Stimulated activated memory B cell treated with anti-CD40 and anti-IgM and Interleukin-4, amounts not matched to agents 10 μg/mL and 1 μg/mL and 100 μg/mL, for 72 hours (primary cell): ENCODE measurements around the gene JMJD1C.
"Not testable (repeated sequence)": the region's sequence is repeated elsewhere in the genome, so short reads cannot be mapped to it uniquely, and the experiment has no call there.

Experiments
- ATAC-seq: fragments of 150-1000 bp; cut with Tn5 transposase; 2 replicates; pipeline ENCODE4 v1.10.0; 2021
- H3K27ac Mint-ChIP-seq: one replicate; pipeline ENCODE4 v1.8.0; 2022; ENCODE audit warnings: mild to moderate bottlenecking, mixed read lengths
- H3K27me3 Mint-ChIP-seq: one replicate; pipeline ENCODE4 v1.8.0; 2022; ENCODE audit warnings: mixed read lengths
- H3K36me3 Mint-ChIP-seq: one replicate; pipeline ENCODE4 v1.8.0; 2022; ENCODE audit warnings: mixed read lengths
- H3K4me1 Mint-ChIP-seq: one replicate; pipeline ENCODE4 v1.8.0; 2022; ENCODE audit warnings: mixed read lengths
- H3K4me3 Mint-ChIP-seq: one replicate; pipeline ENCODE4 v1.8.0; 2022; ENCODE audit warnings: mild to moderate bottlenecking, moderate library complexity, mixed read lengths
- H3K9me3 Mint-ChIP-seq: one replicate; pipeline ENCODE4 v1.8.0; 2022; ENCODE audit warnings: mixed read lengths

JMJD1C gene

GRCh38 chr10:63297941-63298340, 167.8 kb downstream of the JMJD1C start:
- Mint-ChIP-seq H3K27ac (no peak overlapping the region), H3K9me3 (no peaks in the 10 kb centered on the region), H3K4me3 (no peak overlapping the region), H3K36me3 (no peaks in the 10 kb centered on the region), H3K4me1 (peaks cover 21% of the 10 kb centered on the region), H3K27me3 (no peaks in the 10 kb centered on the region)
- no peak for ATAC-seq

GRCh38 chr10:63294781-63295180, 171.0 kb downstream of the JMJD1C start:
- Mint-ChIP-seq H3K27ac (no peak overlapping the region), H3K9me3 (no peaks in the 10 kb centered on the region), H3K27me3 (no peaks in the 10 kb centered on the region), H3K4me1 (peaks cover 15% of the 10 kb centered on the region), H3K36me3 (no peaks in the 10 kb centered on the region), H3K4me3 (no peak overlapping the region)
- no peak for ATAC-seq

GRCh38 chr10:63292847-63293246, 172.9 kb downstream of the JMJD1C start:
- not testable (repeated sequence) for H3K27ac Mint-ChIP-seq, ATAC-seq

GRCh38 chr10:63288170-63288569, 177.6 kb downstream of the JMJD1C start:
- no peak overlapping the region for H3K27ac Mint-ChIP-seq

More at GRCh38 chr10:63292847-63293246, 172.9 kb downstream of the JMJD1C start:
- not testable (repeated sequence) for H3K36me3 Mint-ChIP-seq, H3K27me3 Mint-ChIP-seq, H3K4me3 Mint-ChIP-seq, H3K9me3 Mint-ChIP-seq
- peaks cover 12% of the 10 kb centered on the region for H3K4me1 Mint-ChIP-seq

GRCh38 chr10:63286754-63287264, 179.0 kb downstream of the JMJD1C start:
- peaks cover 26% of the 10 kb centered on the region for H3K4me1 Mint-ChIP-seq
- H3K9me3 Mint-ChIP-seq, result no peaks in the 10 kb centered on the region
- no peak overlapping the region for H3K4me3 Mint-ChIP-seq
- no peaks in the 10 kb centered on the region for H3K27me3 Mint-ChIP-seq
- H3K27ac Mint-ChIP-seq, result no peak overlapping the region
- H3K36me3 Mint-ChIP-seq, result no peaks in the 10 kb centered on the region
- ATAC-seq, result no peak

More at GRCh38 chr10:63288170-63288569, 177.6 kb downstream of the JMJD1C start:
- Mint-ChIP-seq H3K36me3 (no peaks in the 10 kb centered on the region), H3K4me3 (no peak overlapping the region), H3K9me3 (no peaks in the 10 kb centered on the region), H3K4me1 (peaks cover 26% of the 10 kb centered on the region), H3K27me3 (no peaks in the 10 kb centered on the region)
- ATAC-seq, result no peak

- H3K36me3 Mint-ChIP-seq, result no peaks in the 10 kb centered on the region
- no peaks in the 10 kb centered on the region for H3K27me3 Mint-ChIP-seq
- no peak overlapping the region for H3K4me3 Mint-ChIP-seq
- peaks cover 26% of the 10 kb centered on the region for H3K4me1 Mint-ChIP-seq
- no peaks in the 10 kb centered on the region for H3K9me3 Mint-ChIP-seq
- H3K27ac Mint-ChIP-seq, result no peak overlapping the region
- ATAC-seq, result no peak
These were observed 179.4 kb downstream of the JMJD1C start for GRCh38 chr10:63286340-63286739.

- H3K27ac Mint-ChIP-seq, ATAC-seq: not testable (repeated sequence)
- H3K4me1 Mint-ChIP-seq, result peaks cover 26% of the 10 kb centered on the region
These were observed 181.9 kb downstream of the JMJD1C start for GRCh38 chr10:63283901-63284300.

GRCh38 chr10:63283093-63283492, 182.7 kb downstream of the JMJD1C start:
- no peaks in the 10 kb centered on the region for H3K9me3 Mint-ChIP-seq
- no peak for ATAC-seq

More at GRCh38 chr10:63283901-63284300, 181.9 kb downstream of the JMJD1C start:
- not testable (repeated sequence) for H3K36me3 Mint-ChIP-seq, H3K27me3 Mint-ChIP-seq, H3K4me3 Mint-ChIP-seq, H3K9me3 Mint-ChIP-seq

GRCh38 chr10:63281967-63282366, 183.8 kb downstream of the JMJD1C start:
- H3K36me3 Mint-ChIP-seq, result no peaks in the 10 kb centered on the region
- H3K4me1 Mint-ChIP-seq, result peaks cover 16% of the 10 kb centered on the region
- H3K27ac Mint-ChIP-seq, result no peak overlapping the region
- ATAC-seq, result no peak
- H3K4me3 Mint-ChIP-seq, result no peak overlapping the region
- H3K9me3 Mint-ChIP-seq, result no peaks in the 10 kb centered on the region
- no peaks in the 10 kb centered on the region for H3K27me3 Mint-ChIP-seq

More at GRCh38 chr10:63283093-63283492, 182.7 kb downstream of the JMJD1C start:
- no peaks in the 10 kb centered on the region for H3K36me3 Mint-ChIP-seq
- peaks cover 24% of the 10 kb centered on the region for H3K4me1 Mint-ChIP-seq
- H3K27ac Mint-ChIP-seq, result peak overlapping the region; percentile 22
- no peaks in the 10 kb centered on the region for H3K27me3 Mint-ChIP-seq
- H3K4me3 Mint-ChIP-seq, result no peak overlapping the region

GRCh38 chr10:63280386-63280785, 185.4 kb downstream of the JMJD1C start:
- no peak overlapping the region for H3K27ac Mint-ChIP-seq
- H3K27me3 Mint-ChIP-seq, result no peaks in the 10 kb centered on the region
- no peaks in the 10 kb centered on the region for H3K9me3 Mint-ChIP-seq
- H3K4me3 Mint-ChIP-seq, result no peak overlapping the region
- no peaks in the 10 kb centered on the region for H3K36me3 Mint-ChIP-seq
- ATAC-seq, result no peak
- H3K4me1 Mint-ChIP-seq, result peaks cover 7% of the 10 kb centered on the region

GRCh38 chr10:63275094-63275493, 190.7 kb downstream of the JMJD1C start:
- Mint-ChIP-seq H3K4me1 (peaks cover 27% of the 10 kb centered on the region), H3K36me3 (no peaks in the 10 kb centered on the region), H3K27ac (peak overlapping the region; percentile 59), H3K9me3 (no peaks in the 10 kb centered on the region), H3K27me3 (no peaks in the 10 kb centered on the region), H3K4me3 (no peak overlapping the region)
- ATAC-seq, result no peak

GRCh38 chr10:63273577-63273976, 192.2 kb downstream of the JMJD1C start:
- Mint-ChIP-seq H3K4me3 (no peak overlapping the region), H3K36me3 (no peaks in the 10 kb centered on the region), H3K4me1 (peaks cover 28% of the 10 kb centered on the region), H3K9me3 (no peaks in the 10 kb centered on the region), H3K27ac (peak overlapping the region; percentile 59), H3K27me3 (no peaks in the 10 kb centered on the region)
- no peak for ATAC-seq

GRCh38 chr10:63268798-63269503, 196.8 kb downstream of the JMJD1C start:
- no peaks in the 10 kb centered on the region for H3K36me3 Mint-ChIP-seq
- peak overlapping the region; percentile 96 for H3K4me3 Mint-ChIP-seq
- ATAC-seq, result peak; percentile 100
- H3K4me1 Mint-ChIP-seq, result peaks cover 18% of the 10 kb centered on the region
- no peaks in the 10 kb centered on the region for H3K9me3 Mint-ChIP-seq
- peak overlapping the region; percentile 98 for H3K27ac Mint-ChIP-seq
- H3K27me3 Mint-ChIP-seq, result no peaks in the 10 kb centered on the region

GRCh38 chr10:63268149-63268797, 197.5 kb downstream of the JMJD1C start:
- no peaks in the 10 kb centered on the region for H3K9me3 Mint-ChIP-seq

GRCh38 chr10:63267414-63268148, 198.2 kb downstream of the JMJD1C start:
- no peaks in the 10 kb centered on the region for H3K9me3 Mint-ChIP-seq
- ATAC-seq, result no peak
- no peaks in the 10 kb centered on the region for H3K36me3 Mint-ChIP-seq
- H3K4me3 Mint-ChIP-seq, result peak overlapping the region; percentile 96
- peaks cover 15% of the 10 kb centered on the region for H3K4me1 Mint-ChIP-seq
- peak overlapping the region; percentile 98 for H3K27ac Mint-ChIP-seq
- no peaks in the 10 kb centered on the region for H3K27me3 Mint-ChIP-seq

More at GRCh38 chr10:63268149-63268797, 197.5 kb downstream of the JMJD1C start:
- Mint-ChIP-seq H3K4me1 (peaks cover 12% of the 10 kb centered on the region), H3K27ac (peak overlapping the region; percentile 98), H3K36me3 (no peaks in the 10 kb centered on the region), H3K4me3 (peak overlapping the region; percentile 96), H3K27me3 (no peaks in the 10 kb centered on the region)
- ATAC-seq, result no peak
